HG02588 (cell line): Measurements from ENCODE around the gene SREK1IP1.
A peak's percentile ranks its signal among the peaks of the same experiment; 100 is the strongest.

ENCODE experiments used
- ATAC-seq: cut with Tn5 transposase; IDR thresholded peaks from one replicate; pipeline ENCODE4 v1.9.1; 2021; ENCODE audit warnings: mild to moderate bottlenecking, moderate library complexity; ENCODE audit not compliant: unreplicated experiment

SREK1IP1 gene

DNA sequence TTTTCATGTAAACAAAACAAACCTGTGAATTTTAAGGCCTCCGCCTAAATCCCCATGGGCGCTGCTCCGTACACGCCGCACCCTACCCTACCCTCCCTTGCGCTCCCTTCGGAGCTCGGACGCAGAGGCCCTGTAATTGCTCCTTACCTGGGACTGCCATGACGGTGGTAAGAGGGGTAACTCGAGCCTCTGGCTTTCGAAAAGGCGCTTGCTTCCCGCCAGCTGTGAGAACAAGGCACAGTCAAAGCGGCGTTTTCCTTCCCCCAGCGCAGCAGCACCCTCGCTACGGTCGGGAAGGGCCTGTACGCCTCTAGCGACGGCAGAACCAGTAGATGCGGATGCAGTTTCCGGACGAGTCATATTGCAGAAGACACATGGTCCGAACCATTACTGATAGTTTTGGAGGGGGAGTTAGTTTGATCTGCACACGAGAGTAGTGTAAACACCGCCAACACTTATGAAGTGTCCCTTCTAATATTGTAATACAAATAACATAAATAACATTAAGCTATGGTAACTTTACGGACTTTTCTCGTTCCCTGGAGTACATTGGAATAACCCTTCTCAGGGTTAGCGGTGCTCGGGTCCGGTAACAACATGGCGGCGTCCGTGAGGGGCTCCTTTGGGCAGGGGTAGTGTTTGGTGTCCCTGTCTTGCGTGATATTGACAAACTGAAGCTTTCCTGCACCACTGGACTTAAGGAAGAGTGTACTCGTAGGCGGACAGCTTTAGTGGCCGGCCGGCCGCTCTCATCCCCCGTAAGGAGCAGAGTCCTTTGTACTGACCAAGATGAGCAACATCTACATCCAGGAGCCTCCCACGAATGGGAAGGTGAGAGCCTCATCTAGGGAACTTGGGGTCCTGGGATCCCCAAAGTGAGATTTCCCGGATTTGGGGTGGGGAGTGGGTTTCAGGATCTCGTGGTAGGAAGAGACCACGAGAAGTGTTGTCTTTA, at the start of gene SREK1IP1, which contains the start of gene CWC27:
Gene SREK1IP1 (minus strand): TSS at position 334 of the 955 bp plus-strand sequence. CDS start 174 bp downstream, at position 160.
Gene CWC27 (plus strand): TSS at position 573 of the 955 bp plus-strand sequence. CDS start 217 bp downstream, at position 790.
- peak; percentile 98 for ATAC-seq

DNA sequence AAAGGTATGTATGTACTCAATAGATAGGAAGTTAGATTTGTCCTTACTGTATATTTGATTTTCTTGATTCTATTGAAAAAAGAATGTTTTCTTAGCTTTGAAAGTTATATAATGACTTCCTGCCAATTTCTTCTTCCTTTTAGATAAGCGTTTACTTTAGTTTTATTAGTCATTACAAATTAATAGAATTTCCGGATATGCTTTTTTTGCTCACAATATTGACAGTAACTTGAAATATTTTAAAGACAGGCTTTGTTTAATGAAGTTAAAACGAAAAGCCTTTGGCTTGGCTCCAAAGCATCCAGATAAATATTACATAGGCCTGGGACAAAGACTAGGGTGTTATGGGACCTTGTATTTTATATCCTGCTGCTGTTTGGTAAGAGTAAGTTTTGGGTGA, 49.8 kb upstream of the SREK1IP1 start:
- no peak for ATAC-seq

DNA sequence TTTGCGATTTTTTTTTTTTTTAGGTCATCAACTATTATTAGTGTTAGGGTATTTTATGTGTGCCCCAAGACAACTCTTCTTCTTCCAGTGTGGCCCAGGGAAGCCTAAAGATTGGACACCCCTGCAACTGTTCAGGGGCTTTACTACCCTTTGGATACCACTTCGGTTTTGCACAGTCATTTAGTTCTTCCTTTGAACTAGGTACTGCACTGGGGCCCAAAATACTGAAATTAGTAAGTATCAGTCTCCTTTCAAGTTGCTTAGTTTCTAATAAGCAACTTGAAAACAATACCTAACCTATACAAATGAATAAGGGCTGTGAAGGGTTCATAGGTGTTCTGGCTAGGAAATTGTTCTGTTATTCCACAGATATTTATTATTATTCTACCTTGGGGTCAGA, 45.6 kb upstream of the SREK1IP1 start:
- peak; percentile 98 for ATAC-seq

DNA sequence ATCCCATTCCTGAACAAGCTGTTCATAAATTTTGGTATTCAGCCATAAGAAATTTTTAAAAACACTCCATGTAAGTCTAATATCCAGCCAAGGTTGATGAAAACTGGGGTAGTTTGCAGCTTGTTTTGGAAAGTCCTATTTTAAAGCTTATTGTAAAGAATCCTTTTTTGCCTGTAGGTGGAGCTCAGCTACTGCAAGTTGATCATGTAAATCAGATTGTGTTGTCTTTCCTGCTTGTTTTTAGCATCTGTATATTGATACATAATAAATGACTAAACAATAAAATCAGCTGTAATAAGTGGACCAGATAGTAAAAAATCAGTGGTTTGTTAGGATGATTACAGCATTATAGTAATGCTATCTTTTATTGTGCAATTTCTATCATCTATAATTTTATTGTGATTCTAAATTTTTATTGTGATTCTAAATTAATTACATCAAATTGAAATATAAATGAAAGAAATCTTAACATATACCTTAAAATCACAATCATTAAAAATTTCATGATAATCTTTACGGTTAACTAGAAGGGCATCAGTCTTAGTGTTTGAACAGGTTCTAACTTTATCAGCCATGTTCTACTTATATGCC, 42.7 kb upstream of the SREK1IP1 start:
- ATAC-seq, result no peak

DNA sequence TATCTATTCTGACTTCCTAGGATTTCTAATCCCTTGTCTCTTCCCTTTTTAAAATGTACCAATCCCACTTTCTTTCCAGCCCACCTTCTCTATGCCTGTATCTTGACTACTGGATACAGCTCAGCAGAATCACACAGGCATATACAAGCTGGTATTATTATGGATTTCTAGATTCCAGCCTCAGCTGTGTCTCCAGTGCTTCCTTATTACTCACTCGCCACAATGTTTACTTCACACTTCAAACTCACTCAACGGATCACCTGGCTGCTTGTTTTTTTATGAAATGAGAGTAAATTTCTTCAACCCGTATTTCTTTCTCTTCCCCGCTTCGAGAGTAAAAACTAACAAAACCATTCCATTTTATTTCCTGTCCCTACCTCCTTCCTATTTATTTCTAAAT, 39.0 kb upstream of the SREK1IP1 start:
- ATAC-seq, result no peak

DNA sequence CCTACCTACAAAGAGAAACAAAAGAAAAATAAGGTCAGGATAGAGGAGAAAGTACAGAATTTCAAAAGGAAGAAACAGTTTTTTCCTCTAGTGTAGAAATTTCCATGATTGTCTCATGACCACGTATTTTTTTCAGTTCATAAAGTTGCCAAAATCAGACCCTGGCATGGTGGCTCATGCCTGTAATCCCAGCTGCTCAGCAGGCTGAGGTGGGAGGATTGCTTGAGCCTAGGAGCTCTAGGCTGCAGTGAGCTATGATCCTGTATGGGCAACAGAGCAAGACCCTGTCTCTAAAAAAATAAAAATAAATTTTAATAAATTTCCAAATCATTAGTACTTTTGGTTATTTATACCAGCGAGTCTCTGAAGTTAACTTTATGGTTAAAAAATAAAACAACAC, 38.0 kb upstream of the SREK1IP1 start:
- no peak for ATAC-seq

DNA sequence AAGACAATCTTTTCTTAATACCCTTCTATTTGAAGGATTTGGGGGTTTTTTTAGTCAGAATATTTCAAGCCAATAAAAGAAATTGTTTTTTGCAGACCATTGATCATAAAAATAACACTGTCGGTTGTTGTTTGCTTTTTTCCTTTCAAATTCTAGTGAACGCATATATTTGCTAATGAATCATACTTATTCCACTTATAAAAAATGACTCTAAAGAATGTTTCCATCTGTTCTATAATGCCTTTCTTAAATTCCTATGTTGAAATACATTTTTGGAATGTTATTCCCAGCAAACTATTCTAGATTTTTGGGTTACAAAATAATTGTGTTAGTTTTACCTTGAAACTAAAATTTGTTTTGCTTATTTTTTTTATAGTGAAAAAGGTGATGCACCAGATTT, 32.4 kb upstream of the SREK1IP1 start:
- no peak for ATAC-seq

DNA sequence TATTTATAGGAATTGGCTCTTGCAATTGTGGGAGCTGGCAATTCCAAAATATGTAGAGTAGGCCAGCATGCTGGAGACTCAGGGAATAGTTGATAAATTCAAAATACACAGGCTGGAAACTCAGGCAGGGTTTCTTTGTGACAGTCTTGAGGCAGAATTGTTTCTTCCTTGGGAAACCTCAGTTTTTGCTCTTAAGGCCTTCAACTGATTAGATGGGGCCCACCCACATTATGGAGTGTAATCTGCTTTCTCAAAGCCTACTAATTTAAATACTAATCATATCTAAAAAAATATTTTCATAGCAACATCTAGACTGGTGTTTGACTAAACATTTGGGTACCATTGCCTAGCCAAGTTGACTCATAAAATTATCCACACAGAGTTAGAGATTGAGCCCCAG, 27.8 kb upstream of the SREK1IP1 start:
- ATAC-seq, result no peak

DNA sequence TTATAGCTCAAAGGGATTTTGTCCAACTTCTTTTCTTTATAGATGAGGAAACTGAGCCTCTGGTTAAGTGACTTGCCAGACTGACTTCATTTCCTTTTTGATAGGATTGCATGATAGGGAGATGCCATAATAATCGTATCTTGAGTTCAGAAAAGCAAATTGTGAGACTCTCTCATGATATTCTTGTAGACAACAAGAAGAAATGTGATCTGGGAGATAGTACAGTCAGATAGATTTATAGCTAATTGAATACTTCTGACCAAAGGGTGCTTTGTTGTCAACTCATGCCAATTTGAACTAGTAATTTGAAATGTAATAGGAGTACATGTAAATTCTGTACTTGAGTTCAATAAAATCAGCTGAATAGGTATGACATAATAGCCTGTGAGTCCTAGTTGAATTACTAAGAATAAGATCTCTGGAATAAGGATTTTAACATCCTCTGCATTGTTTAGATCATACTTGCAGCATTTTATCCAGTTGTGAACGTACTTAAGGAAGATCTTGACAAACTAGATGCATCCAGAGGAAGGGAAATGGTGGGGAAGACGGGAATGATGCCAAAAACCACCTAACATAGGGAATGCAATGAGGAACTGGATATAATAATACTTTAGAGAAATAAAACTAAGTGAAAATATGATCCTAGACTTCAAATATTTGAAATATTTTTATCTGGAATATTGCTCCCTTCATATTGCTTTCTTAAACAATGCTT, 25.7 kb upstream of the SREK1IP1 start:
- no peak for ATAC-seq

DNA sequence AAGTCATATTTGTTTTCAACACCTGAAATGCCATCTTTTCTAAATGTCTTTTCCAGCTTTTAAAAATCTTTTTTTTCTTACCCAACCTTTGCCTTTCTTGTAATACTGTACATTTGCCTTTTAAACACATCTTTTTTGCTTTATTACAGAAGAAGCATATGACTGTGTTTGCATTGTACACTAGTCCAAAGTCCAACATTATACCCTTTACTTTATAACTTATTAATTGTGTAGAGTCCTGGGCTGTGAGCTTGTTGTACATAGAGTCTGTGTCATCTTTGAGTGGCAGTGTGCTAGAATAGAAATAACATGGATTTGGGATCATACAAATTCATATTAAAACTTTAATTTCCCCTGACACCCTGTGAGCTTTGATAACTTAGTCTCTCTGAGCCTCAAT, 24.0 kb upstream of the SREK1IP1 start:
- no peak for ATAC-seq

DNA sequence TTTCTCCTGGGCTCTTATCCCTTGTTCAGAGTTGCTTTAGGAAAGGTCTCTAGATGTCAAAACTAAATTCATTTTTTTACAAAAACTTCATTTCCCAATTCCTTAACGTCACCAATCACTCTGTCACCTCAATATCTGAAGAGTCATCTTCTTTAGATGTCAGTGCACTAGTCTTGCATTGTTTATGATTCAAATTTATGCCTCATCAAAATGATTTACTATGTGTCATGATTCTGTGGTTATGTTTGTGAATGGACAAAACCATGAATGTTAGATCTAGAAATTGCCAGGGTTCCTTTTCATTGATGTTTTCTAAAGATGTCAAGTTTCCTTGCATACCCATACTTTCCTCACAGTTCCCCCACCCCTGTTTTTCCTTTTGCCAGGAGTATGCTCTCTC, 21.7 kb upstream of the SREK1IP1 start:
- ATAC-seq, result no peak

DNA sequence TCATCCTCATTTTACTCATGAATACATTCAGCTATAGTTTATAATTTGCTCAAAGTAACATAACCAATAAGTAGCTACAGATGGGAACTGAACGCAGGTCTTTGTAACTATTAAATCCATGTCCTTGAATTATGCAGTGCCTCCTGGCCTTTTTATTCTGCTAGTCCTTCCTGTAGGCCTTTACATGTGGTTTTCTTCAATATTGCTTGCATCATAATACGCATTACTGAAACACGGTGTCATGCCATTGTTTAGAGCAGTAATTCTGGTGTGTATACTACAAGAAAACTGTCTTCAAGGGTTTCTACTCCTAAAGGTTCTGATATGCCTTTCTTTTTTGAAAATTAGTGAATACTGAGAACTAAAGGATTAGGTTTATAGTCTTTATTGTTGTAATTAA, 21.0 kb upstream of the SREK1IP1 start:
- no peak for ATAC-seq

DNA sequence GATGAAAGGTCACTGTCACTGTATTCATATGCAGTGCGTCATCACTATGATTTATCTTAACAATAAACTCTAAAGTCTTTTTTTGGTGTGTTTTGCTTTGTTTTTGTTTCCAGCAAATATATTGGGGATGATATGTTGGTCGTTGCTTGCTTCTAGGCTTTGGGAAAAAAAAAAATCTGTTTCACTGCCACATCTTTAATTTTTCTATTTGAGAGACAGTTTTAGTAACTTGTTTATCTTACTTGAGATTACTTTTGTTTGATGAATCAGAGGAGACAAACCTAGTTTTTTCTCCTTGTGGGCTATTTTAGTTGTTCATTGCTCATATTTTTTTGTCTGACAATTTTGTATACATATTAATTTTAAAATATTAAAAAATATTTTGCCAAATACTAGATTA, 19.7 kb upstream of the SREK1IP1 start:
- no peak for ATAC-seq

DNA sequence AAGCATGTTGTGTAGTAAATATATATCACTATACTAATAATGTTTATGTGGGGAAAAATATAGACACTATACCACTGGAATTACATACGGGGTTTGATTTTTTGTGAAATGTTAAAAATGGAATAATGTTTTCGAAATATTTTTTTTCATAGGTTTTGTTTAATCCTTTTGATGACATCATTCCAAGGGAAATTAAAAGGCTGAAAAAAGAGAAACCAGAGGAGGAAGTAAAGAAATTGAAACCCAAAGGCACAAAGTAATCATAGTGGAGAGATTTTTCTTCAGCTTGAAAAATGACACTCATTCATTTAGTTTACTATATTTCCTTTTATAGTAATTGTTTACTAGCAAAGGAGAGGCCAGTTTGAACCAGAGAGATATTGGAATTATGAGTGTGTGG, 17.9 kb upstream of the SREK1IP1 start:
- ATAC-seq, result no peak

DNA sequence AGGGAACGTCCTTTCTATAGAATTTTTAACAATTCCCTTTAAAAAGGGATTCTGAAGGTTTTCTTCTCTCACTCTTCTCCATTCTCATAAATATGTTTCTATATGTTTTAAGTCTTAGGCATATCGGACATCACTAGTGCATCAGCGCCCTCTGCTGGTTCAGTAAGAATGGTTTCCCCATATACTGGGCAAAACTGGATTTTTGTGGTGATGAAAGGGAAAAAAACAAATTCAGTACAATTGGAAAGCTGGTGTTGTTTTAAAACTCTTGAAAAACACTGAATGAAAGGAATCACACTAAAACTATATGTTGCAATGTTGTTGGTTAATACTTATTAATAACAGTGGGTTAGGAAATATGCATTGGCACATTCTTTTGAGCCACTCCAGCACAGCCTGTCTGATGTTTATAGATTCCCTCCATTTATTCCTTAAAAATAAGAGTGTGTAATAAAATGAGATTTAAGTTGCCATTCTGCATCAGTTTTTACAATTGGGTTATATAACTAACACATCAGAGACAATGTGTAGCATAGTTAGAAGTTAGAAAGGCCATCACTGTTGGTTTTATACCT, 16.0 kb upstream of the SREK1IP1 start:
- peak; percentile 75 for ATAC-seq

DNA sequence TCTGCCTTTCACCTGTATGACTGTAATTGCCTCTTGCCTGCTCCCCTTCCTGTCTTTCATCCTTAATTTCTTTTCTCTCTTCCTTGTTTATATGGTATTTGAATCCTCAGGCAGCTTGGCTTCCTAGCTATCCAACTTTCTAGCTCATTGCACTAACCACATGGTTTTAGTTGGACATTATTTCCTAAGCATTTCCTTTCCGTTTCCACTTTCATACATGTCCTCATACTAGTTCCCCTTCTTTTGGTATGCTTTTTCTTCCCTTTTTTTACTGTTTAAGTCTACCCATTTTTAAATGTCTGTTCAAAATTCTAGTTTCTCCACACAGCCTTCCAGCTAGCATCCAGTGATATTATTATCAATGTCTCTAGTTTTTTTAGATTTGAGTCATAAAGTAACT, 6.8 kb upstream of the SREK1IP1 start:
- no peak for ATAC-seq

DNA sequence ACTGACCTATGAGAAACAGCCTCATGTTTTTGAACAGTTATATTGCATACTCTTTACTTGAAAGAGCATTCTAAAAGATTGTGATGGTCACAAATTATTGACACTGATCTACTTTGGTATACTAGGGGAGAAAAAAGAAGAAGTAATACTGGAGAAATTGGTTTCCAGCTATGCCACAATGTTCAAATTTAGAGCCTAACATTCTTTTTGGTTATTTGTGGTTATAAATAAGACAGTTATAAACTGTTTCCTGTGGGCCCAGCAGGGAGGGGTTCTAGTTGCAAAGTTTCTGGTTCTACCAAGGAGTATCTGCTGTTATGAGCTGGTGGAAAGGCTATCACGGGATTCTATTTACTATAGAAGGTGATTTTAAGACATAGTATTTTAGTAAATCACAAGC, 5.0 kb upstream of the SREK1IP1 start:
- ATAC-seq, result no peak

DNA sequence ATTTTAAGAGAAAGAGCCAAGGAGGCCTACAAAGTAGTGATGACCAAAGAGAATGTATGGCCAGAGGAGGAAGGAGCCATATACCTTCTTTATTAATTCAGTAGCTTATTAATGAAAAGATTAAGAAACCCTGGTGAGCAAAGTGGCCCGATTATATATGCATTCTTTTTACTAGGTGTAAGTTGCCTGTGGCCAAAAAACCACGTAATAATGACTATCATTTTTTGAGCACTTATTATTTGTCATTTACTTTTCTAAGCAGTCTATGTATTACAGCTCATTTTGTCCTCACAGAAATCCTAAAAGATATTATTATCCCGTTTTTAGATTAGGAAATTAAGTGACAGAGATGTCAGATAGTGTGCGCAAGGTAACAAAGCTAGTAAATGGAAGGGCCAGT, 3.2 kb upstream of the SREK1IP1 start:
- ATAC-seq, result no peak

DNA sequence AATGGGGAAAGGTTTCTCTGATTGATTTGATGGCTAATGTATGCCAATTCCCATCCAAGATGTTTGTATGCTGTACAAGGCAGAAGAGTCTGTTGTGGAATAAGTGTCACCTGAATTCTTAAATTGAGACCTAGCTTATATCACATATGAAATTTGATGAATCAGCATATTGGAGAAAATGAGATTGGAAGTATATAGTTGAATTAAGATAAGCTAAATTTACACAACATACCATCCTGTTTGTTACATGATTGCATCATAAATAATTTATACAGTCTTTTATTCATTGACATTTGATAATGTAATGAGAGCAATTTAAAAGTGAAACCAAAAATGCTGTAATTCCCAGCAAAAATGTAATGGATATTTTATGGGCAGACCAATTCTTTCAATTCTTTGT, 1.4 kb upstream of the SREK1IP1 start:
- no peak for ATAC-seq

DNA sequence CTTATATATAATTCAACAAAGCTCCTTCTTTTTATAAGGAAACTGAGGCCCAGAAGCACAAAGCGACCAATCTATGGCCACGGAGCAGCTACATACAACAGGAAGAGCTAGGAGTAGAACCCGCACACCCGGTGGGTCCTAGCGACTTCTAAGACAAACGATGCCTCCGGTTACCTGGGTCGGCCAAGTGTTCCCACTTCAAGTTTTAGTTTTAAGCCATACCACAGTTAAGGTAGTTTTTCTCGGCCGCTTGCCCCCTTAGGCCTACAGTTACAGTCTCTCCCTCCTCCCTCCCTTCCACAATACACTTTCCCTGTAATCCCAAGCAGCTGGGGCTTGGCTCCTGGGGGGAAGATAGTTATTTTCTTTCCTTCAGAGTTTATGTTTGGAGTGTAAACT, 533 bp downstream of the SREK1IP1 start:
- peak; percentile 9 for ATAC-seq

DNA sequence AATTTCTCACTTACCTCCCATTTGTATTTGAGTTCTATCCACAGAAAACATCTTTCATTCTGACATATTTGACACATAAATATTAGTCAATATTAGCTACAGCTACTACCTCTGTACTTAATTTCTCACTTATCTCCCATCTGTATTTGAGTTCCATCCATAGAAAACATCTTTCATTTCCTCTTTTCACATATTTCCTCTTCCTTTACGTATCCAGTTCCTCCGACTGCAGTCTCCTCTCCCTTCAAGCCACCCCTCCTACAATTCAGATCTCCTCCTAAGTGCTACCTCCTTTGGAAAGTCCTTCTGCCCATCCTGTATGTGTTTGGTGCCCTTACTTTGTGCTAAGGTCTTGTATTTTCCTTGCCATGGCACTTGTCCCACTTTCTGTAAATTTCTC, 1.6 kb downstream of the SREK1IP1 start:
- ATAC-seq, result no peak
